Activated CD8-positive, alpha-beta T cell treated with anti-CD3 and anti-CD28 coated beads for 36 hours (primary cell): ENCODE results near the gene COBLL1. TPM values are rescaled to one million over a fixed set of nuclear protein-coding genes. Genes with fewer than 3 reads are reported as not detected.

Source experiments
- ATAC-seq: fragments of 200-7000 bp; cut with Tn5 transposase; one replicate; pipeline ENCODE4 v1.10.0; 2021; ENCODE audit warnings: mild to moderate bottlenecking, moderate library complexity
- CTCF ChIA-PET: fragments of 350-600 bp; sonication (Branson Sonifier 250); formaldehyde crosslinking; loops from one replicate; lab custom pipeline; 2021; ENCODE audit warnings: antibody characterized with exemption; lab: Charles Lee
- POLR2A ChIA-PET: fragments of 350-600 bp; sonication (Branson Sonifier 250); formaldehyde crosslinking; loops from one replicate; lab custom pipeline; 2021; ENCODE audit warnings: antibody characterized with exemption; lab: Charles Lee
- DNase-seq: peaks from one replicate; pipeline ENCODE4 v3.0.0-alpha.2; 2020
- H3K27ac Mint-ChIP-seq: one replicate; pipeline ENCODE4 v1.8.0; 2021; ENCODE audit warnings: mild to moderate bottlenecking, mixed read lengths
- H3K27me3 Mint-ChIP-seq: one replicate; pipeline ENCODE4 v1.8.0; 2021; ENCODE audit warnings: mixed read lengths
- H3K36me3 Mint-ChIP-seq: one replicate; pipeline ENCODE4 v1.8.0; 2021; ENCODE audit warnings: low read depth, mixed read lengths
- H3K4me1 Mint-ChIP-seq: one replicate; pipeline ENCODE4 v1.8.0; 2021; ENCODE audit warnings: low read depth, mixed read lengths
- H3K4me3 Mint-ChIP-seq: one replicate; pipeline ENCODE4 v1.8.0; 2021; ENCODE audit warnings: mild to moderate bottlenecking, moderate library complexity, mixed read lengths
- H3K9me3 Mint-ChIP-seq: one replicate; pipeline ENCODE4 v1.8.0; 2021; ENCODE audit warnings: mixed read lengths
- CTCF ChIP-seq: fragments of 200-600 bp; IDR thresholded peaks from one replicate; pipeline ENCODE4 v1.8.0; 2022; ENCODE audit warnings: antibody characterized with exemption, mild to moderate bottlenecking
- intact Hi-C: fragments of 100-400 bp; cut with micrococcal nuclease; formaldehyde crosslinking; loops from one replicate; pipeline ENCODE4 v1.10.0; 2022
- total RNA-seq, 2 experiments: library from RNA; stranded (reverse); gene quantifications; one replicate each; pipeline ENCODE4 v1.2.3, GENCODE V29; 2021

The COBLL1 gene
- total RNA-seq, 2 experiments from 2014 or later: 0.36 to 0.68 TPM

- H3K27ac Mint-ChIP-seq: no peak overlapping the region
- POLR2A ChIA-PET: no interaction called here
Observed at GRCh38 chr2:164755952-164756351, 85.7 kb downstream of the COBLL1 start.

GRCh38 chr2:164754157-164755093 is 87.2 kb downstream of the COBLL1 start:
- H3K9me3 Mint-ChIP-seq: no peaks in the 10 kb centered on the region
- no peak for ATAC-seq
- H3K36me3 Mint-ChIP-seq: no peaks in the 10 kb centered on the region
- H3K4me3 Mint-ChIP-seq: no peak overlapping the region
- TF ChIP-seq CTCF: no peak
- intact Hi-C loops: no loop called here
- H3K27ac Mint-ChIP-seq: no peak overlapping the region
- no peaks in the 10 kb centered on the region for H3K27me3 Mint-ChIP-seq
- H3K4me1 Mint-ChIP-seq: no peaks in the 10 kb centered on the region
- no peak for DNase-seq
- CTCF ChIA-PET: interaction anchor here (0.6 kb wide), 2 partner anchors 9 to 441 kb away, joined by 3 read pairs; no protein-coding TSS in a partner anchor
- POLR2A ChIA-PET: no interaction called here

More at GRCh38 chr2:164755952-164756351, 85.7 kb downstream of the COBLL1 start:
- Mint-ChIP-seq H3K36me3 (no peaks in the 10 kb centered on the region), H3K9me3 (no peaks in the 10 kb centered on the region), H3K4me3 (no peak overlapping the region), H3K27me3 (no peaks in the 10 kb centered on the region), H3K4me1 (no peaks in the 10 kb centered on the region)
- ATAC-seq: no peak
- CTCF ChIA-PET: no interaction called here
- DNase-seq: no peak
- TF ChIP-seq CTCF: no peak
- intact Hi-C loops: no loop called here

GRCh38 chr2:164752956-164753355 is 88.7 kb downstream of the COBLL1 start:
- POLR2A ChIA-PET: interaction anchor here (0.8 kb wide), 1 partner anchor 1590 kb away, joined by 3 read pairs; no protein-coding TSS in a partner anchor
- H3K27ac Mint-ChIP-seq: no peak overlapping the region
- intact Hi-C loops: no loop called here
- no peaks in the 10 kb centered on the region for H3K36me3 Mint-ChIP-seq
- TF ChIP-seq CTCF: no peak
- H3K4me1 Mint-ChIP-seq: no peaks in the 10 kb centered on the region
- no peaks in the 10 kb centered on the region for H3K27me3 Mint-ChIP-seq
- ATAC-seq (no peak), DNase-seq (no peak)
- CTCF ChIA-PET: no interaction called here
- no peaks in the 10 kb centered on the region for H3K9me3 Mint-ChIP-seq
- H3K4me3 Mint-ChIP-seq: no peak overlapping the region

- ATAC-seq (no peak), DNase-seq (no peak)
- ChIA-PET POLR2A (no interaction called here), CTCF (interaction anchor here (1.1 kb wide), 1 partner anchor 10 kb away, joined by 3 read pairs; no protein-coding TSS in a partner anchor)
- Mint-ChIP-seq H3K4me1 (no peaks in the 10 kb centered on the region), H3K27ac (no peak overlapping the region), H3K36me3 (no peaks in the 10 kb centered on the region), H3K27me3 (no peaks in the 10 kb centered on the region), H3K9me3 (no peaks in the 10 kb centered on the region), H3K4me3 (no peak overlapping the region)
- no peak for TF ChIP-seq CTCF
- intact Hi-C loops: no loop called here
Observed at GRCh38 chr2:164747783-164748433, 93.7 kb downstream of the COBLL1 start.

- Mint-ChIP-seq H3K4me3 (no peak overlapping the region), H3K9me3 (no peaks in the 10 kb centered on the region), H3K27me3 (no peaks in the 10 kb centered on the region), H3K27ac (no peak overlapping the region), H3K36me3 (no peaks in the 10 kb centered on the region), H3K4me1 (no peaks in the 10 kb centered on the region)
- intact Hi-C loops: no loop called here
- DNase-seq: no peak
- no peak for ATAC-seq
- ChIA-PET CTCF (interaction anchor here (1.1 kb wide), 1 partner anchor 9 kb away, joined by 3 read pairs; no protein-coding TSS in a partner anchor), POLR2A (no interaction called here)
- no peak for TF ChIP-seq CTCF
Observed at GRCh38 chr2:164747140-164747539, 94.5 kb downstream of the COBLL1 start.
